NK-92 (cell line): ENCODE data around the gene ARHGDIB.

ENCODE experiments used
- DNase-seq: peaks from one replicate; lab custom pipeline; 2025; ENCODE audit not compliant: unreplicated experiment; lab: John Stamatoyannopoulos, UW

The ARHGDIB gene

DNA sequence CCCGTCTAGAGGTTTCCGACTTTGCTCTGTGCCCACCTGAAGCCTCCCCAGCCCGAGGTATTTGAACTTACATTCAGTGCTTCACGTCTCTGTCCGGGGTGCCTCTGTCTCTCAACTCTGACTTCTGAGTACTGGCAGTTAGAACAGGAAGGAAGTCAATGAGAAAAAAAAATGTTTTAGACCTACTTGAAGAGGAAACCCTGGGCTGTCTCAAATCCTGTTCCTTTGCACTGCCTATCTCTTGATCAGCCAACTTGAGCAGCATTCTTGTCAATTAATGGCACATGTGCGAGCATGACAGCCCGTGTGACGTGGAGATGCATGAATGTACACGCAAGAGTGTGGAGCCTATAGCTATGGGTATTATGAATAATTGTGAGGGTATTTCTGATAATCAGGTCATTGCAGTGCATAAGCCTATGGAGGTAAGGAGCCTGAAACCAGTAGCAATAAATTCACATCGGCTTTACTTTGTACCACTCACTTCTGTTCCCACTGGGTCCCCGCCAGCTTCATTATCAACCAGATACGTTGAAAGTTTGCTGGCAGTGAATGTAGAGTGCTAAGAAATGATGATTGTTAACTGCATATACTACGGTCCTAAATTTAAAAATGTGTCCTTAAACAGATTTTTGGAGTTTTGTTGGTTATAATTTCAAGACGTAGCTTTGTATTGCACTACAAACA lies at the start of gene ARHGDIB:
Gene ARHGDIB, minus strand, starts transcription at position 136 of the 687 bp plus-strand sequence. CDS start 10,889 bp downstream, outside the sequence.
- DNase-seq = no peak

DNA sequence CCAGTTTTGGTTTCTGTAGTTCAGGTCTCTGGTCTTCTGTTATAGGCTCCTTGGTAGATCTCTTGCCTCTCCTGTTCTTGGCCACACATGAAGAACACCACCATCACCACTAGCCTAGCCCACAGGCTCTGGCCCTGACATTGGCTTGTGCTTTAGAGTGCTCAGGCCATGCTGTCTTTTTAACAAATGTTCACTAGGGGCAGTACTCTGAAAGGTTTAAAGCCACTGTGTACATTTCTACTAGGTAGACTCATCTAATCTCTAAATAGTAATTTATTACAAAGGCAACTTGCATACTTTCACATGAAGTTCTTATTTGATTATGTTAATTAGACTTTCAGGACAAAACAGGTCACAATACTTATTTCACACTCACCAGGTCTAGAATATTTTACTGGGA lies 49.8 kb upstream of the ARHGDIB start:
- no peak for DNase-seq

DNA sequence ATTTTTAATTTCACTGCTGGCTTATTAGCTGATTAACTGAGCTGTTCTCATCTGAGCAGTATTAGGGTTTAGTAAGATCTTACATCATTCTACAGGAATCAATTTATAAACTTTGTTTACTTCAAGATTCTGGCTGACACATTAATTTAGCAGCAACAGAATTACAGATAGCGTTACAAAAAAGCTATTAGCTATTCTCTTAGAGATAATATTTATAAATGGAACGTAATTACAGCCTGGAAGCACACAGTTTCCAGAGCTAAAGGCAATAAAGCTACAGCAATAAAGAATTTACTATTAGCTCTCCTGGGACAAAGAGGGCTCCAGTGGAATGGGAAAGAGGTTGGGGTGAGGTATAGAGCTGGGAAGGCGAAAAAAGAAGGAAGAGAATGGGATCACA lies 46.1 kb upstream of the ARHGDIB start:
- DNase-seq = no peak

DNA sequence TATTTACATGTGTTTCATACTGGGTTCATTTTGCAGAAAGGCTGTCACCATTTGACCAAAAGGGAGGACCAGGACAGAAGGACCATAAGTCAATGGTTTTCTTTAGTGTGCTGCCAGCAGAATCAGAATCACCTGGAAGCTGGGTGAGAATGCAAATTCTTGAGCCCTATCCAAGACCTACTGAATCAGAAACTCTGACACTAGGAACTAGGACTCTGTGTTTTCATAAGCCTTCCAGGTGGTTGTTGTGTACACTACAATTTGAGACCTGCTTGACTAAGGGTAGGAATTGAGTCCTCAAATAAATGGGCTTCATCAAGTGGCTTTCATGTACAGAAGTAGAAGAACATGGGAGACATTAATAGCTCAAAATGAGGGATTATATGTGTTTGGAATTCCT lies 43.7 kb upstream of the ARHGDIB start:
- DNase-seq = no peak

DNA sequence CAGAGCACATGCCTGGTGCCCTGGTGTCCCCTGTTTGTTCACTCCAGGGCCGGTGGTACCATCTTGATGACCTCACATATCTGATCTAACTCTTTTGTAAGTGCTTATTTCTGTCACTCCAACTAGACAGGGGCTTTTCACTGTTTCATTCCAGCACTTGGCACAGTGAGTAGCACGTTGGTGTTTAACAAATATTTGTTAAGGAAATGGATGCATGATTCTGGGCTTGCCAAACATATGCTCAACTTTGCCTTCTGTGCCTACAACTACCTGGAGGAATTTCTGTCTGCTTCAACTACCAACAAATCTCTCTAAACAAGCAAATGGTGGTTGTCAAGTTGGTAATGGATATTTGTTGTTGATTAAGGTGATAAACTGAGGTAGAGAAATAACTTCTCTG lies 43.0 kb upstream of the ARHGDIB start:
- no peak for DNase-seq

DNA sequence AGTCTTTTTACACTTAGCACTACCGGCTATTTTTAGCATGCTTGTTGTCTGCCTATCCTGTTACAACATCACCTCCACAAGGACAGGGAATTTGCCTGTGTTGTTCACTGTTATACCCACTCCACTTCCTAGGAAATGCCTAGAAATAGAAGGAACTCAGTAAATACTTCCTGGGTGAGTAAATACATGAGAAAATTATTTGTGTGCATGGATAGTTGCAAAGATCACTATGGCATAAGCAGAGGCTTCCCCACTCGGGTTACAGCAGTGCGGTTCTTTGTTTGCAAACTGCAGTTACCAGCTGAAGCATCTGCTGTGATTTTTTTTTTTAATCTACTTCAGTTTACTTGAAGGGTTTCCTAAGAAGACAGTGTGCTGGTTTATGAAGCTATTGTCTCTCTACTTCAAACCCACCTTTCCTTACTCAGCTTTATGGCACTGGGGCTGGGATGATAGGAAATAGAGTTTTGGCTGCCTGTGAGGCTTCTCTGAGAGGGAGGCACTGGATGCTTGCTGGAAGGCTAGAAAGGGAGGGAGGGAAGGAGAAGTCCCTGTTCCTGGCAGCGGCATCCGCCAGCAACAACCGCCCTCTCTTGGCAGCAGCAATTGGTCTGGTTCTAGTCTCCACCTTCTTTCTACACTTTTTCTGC lies 40.5 kb upstream of the ARHGDIB start:
- no peak for DNase-seq

DNA sequence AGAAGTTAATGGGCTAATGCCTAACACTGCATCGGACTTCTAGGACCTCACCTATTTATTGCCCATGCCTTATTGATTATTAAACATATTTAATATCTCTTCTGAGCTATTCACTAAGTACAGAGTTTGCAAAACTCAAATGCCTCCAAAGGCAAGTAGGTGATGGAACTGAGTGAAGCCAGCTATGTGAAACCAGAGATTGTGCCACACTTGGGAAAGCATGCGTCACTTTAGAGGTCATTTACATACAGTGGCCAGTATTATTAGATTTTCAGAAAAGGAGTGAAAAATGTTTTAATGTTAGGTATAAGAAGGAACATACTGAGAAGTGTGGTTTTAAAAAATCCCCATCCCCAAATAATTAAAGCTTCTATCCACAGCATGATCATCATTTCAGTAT lies 39.2 kb upstream of the ARHGDIB start:
- DNase-seq = no peak

DNA sequence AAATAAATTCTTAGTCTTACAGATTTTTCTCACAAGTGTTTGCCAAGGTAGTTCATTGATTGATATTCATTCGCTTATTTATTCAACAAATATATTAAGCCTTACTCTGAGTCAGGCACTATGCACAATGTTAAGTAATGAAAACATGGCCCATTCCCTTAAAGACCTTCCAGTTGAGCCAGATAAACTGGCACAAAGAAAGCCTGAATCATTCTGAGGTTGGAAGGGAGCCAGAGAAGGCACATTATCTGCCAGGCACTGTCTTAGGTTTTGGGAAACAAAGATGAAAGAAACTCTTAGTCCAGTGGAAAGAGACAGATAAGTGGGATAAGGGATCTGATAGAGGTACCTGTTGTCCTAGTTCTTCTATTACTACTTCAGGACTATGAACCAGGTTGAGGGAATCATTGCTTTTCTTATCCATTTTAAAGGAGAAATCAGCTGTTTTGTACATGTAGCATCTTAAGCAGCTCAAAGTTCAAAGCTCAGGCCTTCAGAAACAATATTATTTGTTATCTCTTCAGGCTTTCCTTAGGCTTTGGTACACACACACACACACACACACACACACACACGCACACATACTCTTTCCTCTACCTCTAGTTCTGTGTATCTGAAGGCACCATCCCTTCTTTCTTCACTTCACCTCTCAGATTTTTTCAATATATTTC lies 38.4 kb upstream of the ARHGDIB start:
- DNase-seq = no peak

DNA sequence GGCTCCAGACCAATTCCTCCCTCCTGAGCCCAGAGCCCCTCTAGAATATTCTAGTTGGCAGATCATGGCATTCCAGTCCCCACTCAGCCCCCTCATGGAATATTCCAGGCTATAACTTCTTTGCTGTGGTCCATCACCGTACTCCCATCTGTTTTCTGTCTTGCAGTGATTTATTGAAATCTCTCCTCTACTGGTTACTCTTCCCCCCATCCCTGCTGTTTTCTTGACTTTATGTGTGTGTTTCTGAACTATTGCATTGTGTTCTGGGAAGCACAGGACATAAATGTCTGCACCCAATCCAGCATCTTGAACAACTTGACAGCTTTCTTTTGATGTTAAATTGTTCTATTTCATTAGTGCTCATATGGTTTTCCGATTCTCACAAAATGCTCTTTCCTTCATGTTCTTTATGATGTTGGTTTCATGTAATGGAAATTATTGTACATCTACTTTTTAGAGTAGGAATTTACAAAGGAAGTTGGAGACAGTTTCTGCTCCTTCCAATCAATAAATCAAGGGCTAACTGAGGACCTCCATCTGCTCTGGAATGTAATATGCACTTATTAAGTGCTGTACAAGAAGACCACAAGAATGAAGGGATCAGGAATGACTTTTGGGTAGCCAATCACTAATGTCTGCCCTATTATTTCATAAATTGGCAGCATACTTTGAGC lies 37.8 kb upstream of the ARHGDIB start:
- no peak for DNase-seq

DNA sequence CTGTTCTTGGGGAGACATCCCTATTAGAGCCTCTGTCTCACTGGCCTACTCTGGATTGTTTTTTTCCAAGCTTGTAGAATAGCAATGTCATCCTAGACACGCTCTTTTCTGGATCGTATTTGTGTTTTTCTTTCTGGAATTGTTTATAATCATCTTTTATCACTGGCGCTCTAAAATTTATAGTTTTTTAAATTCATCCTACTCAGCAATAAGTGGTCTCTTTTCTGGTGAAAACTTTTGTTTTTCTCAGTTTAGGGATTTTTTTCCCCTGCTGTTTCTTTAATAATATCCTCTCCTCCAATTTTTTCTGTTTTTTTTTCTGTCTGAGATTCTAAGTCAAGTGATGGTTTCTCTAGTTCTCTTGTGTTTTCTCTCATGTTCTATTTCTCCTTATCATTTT lies 36.6 kb upstream of the ARHGDIB start:
- no peak for DNase-seq

DNA sequence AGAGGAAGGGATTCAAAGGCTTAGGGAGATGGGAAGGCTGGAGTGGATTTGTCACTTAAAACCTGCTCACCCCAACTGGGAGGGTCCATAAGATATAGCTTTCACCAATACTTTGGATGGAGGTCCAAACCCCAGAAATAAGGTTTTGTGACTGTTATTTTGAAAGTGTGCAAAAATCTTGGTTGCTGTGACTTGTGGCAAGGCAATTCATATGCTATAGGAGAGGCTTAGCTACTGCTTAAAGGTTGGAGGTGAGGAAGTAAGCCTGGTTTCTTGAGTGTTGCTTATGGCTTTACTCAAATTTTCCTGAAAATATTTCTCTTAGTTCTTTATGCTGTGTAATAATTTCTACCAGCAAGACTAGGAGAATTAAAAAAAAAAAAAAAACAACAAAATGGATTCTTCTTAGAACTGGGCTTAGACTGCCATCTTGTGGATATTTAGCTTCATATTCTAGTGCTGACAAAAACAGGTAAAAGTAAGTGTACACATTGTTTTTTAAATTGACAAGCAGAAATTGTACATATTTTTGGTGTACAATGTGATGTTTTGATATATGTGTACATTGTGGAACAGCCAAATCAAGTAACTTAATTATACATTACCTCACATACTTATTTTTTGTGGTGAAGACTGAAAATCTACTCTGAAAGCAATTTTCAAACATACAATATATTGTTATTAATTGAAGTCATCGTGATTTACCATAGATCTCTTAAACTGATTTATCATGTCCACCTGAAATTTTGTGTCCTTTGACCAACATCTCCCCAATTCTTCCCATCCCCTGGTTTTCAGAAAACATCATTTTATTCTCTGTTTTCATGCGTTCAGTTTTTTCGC lies 34.4 kb upstream of the ARHGDIB start:
- DNase-seq = no peak

DNA sequence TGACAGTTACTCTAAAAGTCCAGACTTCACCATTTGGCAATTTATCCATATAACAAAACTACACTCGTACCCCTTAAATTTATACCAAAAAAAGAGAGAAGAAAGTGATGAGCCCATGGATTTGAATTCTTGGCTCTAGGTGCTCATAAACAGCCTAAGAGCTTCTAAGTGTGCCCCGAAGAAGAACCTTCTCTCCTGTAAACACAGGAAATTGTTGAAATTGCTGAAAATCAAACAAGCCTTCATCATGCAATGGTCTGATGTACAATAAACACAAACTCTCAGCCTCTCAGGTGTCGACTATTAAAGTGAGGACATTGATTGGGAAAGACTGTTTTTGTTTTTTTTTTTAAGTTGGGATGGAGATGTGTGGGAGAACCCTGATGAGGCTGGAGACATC lies 33.2 kb upstream of the ARHGDIB start:
- DNase-seq = no peak

DNA sequence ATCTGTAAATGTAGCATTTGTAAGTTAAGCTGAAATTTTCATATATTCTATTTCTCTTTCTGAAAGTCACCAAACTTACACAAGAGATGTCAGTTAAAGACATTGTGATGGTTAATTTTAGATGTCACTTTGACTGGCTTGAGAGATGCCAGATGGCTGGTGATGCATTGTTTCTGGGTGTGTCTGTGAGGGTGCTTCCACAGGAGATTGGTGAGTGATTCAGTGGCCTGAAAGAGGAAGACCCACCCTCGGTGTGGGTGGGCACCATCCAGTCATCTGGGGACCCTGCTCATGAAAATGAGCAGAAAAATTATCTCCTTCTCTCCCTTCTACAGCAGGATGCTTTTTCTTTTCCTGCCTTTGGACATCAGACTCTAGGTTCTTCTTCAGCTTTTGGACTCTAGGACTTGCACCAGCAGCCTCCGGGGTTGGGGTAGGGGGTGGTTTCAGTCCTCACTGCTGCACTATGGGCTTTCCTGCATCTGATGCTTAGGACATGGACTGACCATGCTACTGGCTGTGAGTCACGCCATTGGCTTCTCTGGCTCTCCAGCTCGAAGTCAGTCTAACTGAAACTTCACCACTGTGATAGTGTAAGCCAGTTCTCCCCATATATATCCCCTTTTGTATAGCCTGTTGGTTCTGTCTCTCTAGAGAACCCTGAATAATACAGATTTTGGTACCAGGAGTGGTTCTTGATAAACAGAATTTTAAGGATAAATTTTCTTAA lies 32.3 kb upstream of the ARHGDIB start:
- DNase-seq = no peak

DNA sequence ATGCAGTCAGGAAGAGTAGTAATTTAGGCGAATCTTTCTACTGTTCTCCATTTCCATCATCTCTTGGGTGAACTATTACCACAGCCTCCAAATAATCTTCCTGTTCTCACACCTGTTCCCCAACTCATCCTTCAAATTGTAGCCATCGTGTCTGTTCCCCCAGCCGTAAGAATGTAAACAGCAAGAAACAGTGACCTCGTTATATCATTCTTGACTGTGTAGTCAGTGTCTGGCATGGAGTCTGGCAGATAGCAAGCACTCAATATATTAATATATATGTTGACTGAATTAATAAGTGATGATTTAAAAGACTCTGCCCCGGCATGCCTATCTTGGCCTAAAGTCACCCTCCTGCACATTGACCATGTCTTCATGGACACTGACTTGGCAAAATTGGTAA lies 31.7 kb upstream of the ARHGDIB start:
- DNase-seq = no peak

DNA sequence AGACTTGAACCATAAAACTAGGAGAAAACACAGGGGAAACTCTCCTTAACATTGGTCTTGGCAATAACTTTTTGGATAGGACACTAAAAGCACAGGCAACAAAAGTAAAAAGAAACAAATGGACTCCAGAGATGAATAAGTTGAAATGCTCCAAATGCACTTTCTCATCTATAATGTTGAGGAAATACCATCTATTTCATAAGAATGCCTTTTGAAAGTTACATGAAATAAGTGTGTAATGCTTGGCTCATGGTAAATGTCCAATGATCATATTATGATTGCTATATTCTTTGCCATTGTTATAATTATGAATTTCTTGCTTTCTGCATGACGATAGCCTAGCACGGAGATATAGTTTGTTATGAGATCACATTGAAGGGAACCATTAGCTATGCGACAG lies 31.3 kb upstream of the ARHGDIB start:
- DNase-seq = no peak

DNA sequence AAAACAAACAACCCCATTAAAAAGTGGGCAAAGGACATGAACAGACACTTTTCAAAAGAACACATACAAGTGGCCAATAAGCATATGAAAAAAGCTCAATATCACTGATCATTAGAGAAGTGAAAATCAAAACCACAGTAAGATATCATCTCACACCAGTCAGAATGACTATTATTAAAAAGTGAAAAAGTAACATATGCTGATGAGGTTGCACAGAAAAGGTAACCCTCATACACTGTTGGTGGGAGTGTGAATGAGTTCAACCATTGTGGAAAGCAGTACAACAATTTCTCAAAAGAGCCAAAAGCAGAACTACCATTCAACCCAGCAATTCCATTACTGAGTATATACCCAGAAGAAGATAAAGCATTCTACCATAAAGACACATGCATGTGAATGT lies 29.7 kb upstream of the ARHGDIB start:
- DNase-seq = no peak

DNA sequence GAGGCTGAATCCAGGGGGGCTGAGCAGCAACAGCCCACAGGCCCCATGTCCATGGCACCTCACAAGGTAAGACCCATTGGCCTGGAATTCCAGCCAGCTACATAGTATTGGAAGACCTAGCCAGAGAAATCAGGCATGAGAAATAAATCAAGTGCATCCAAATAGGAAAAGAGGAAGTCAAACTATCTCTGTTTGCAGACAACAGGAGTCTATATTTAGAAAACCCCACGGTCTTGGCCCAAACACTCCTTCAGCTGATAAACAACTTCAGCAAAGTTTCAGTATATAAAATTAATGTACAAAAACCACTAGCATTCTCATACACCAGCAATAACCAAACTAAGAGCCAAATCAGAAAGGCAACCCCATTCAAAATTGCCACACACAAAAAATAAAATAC lies 28.4 kb upstream of the ARHGDIB start:
- DNase-seq = no peak

DNA sequence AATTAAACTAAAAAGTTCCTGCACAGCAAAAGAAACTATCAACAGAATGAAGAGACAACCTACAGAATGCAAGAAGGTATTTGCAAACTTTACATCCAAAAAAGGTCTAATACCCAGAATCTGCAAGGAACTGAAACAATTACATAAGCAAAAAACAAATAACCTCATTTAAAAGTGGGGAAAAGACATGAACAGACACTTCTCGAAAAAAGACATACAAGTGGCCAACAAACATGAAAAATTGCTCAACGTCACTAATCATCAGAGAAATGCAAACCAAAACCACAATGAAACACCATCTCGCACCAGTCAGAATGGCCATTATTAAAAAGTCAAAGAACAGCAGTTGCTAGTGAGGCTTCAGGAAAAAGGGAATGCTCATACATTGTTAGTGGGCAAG lies 26.6 kb upstream of the ARHGDIB start:
- DNase-seq = no peak

DNA sequence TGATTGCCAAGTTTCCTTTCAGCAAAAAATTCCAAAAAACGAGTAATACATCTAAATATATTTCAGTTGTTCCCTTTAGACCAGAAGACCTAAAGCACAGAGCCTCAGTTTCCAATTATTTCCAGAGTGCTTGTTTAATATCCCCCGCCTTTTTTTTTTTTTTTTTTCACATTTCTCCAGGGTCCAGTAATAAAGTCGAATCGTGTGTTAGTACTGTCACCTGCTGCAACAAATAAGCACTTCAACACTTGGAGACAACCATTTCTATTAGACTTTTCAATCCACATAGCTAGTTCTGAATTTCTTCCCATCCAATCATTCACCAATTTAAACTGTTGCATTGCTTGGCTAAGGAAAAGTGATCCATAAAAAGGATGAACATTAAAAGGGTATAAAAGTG lies 25.0 kb upstream of the ARHGDIB start:
- DNase-seq = no peak

DNA sequence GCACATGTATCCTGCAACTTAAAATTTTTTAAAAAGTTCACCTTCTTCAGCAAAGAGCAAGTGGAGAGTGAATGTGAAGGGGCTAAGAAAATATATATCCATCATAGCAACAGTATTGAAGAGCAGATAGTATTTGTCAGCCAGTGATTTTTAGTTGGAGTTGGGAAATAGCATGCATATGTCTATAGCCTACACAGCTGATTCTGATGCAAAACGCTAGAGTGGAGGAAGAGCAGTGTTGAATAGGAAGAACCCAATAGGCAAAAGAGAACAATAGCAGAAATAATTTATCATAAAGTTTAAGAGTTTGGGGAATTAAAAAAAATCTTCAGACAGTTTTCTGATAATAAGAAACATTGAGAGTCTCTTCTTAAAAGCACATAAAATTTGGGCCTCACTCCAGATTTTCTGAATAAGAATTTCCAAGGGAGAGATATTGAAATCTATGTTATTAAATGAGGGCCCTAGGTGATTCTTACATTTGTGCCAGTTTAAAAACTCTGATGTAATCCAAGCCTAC lies 23.4 kb upstream of the ARHGDIB start:
- DNase-seq = no peak
